Endothelial cell (in vitro differentiated cells): ENCODE measurements around the gene FMR1. TPM values are rescaled to one million over a fixed set of nuclear protein-coding genes. Genes with fewer than 3 reads are reported as not detected.

ENCODE experiments used
- DNase-seq: peaks from one replicate; pipeline ENCODE4 v3.0.0; 2021; ENCODE audit warnings: low spot score
- H3K27ac Mint-ChIP-seq: one replicate; pipeline ENCODE4 v1.8.0; 2021; ENCODE audit warnings: mixed read lengths, inconsistent platforms; ENCODE audit not compliant: unreplicated experiment
- H3K27me3 Mint-ChIP-seq: one replicate; pipeline ENCODE4 v1.8.0; 2021; ENCODE audit warnings: mild to moderate bottlenecking, moderate library complexity, mixed read lengths, inconsistent platforms; ENCODE audit not compliant: unreplicated experiment
- H3K36me3 Mint-ChIP-seq: one replicate; pipeline ENCODE4 v1.8.0; 2021; ENCODE audit warnings: mild to moderate bottlenecking, low read depth, mixed read lengths, inconsistent platforms; ENCODE audit not compliant: unreplicated experiment
- H3K4me1 Mint-ChIP-seq: one replicate; pipeline ENCODE4 v1.8.0; 2021; ENCODE audit warnings: mild to moderate bottlenecking, mixed read lengths, inconsistent platforms; ENCODE audit not compliant: unreplicated experiment
- H3K4me3 Mint-ChIP-seq: one replicate; pipeline ENCODE4 v1.8.0; 2021; ENCODE audit warnings: mild to moderate bottlenecking, mixed read lengths, inconsistent platforms; ENCODE audit not compliant: unreplicated experiment
- H3K9me3 Mint-ChIP-seq: one replicate; pipeline ENCODE4 v1.8.0; 2021; ENCODE audit warnings: mixed read lengths, inconsistent platforms; ENCODE audit not compliant: unreplicated experiment
- total RNA-seq: library from RNA; stranded (reverse); fragmentation: NEBNext Ultra II Directional; extraction: Animal tissue kit (Norgen Biotek cat#: 25700); gene quantifications from one replicate; pipeline ENCODE4 v1.2.1, GENCODE V29; 2021; ENCODE audit not compliant: unreplicated experiment
- TF ChIP-seq, protein P1 (sequence below): fragments of 200-600 bp; sonication (generic); IDR thresholded peaks from one replicate; pipeline ENCODE4 v1.5.0; 2021; ENCODE audit warnings: antibody characterized with exemption; ENCODE audit not compliant: unreplicated experiment

Gene FMR1
- total RNA-seq, 1 donor from 2014 or later: 67.2 TPM

DNA sequence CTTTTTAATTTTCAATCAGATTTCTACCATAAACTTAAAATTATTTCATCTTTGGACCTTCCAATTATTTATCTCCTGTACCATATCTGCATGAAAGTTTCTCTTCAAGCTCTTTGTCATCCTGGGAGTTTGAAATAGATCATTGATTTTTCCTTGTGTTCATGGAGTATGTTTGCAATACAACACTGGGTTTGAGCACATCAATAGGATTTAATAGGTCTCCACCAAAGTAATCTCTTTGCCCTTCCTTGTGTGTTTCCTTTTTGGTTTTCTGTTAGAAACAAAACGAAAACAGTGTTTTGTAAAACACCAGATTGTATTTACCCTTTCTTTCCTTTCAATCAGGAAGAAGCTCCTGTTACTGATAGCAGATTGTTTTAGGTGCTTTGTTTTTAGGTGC lies 11.9 kb downstream of the FMR1 start:
- no peaks in the 10 kb centered on the region for H3K36me3 Mint-ChIP-seq
- no peak for DNase-seq
- no peaks in the 10 kb centered on the region for H3K9me3 Mint-ChIP-seq
- TF ChIP-seq, protein P1, sequence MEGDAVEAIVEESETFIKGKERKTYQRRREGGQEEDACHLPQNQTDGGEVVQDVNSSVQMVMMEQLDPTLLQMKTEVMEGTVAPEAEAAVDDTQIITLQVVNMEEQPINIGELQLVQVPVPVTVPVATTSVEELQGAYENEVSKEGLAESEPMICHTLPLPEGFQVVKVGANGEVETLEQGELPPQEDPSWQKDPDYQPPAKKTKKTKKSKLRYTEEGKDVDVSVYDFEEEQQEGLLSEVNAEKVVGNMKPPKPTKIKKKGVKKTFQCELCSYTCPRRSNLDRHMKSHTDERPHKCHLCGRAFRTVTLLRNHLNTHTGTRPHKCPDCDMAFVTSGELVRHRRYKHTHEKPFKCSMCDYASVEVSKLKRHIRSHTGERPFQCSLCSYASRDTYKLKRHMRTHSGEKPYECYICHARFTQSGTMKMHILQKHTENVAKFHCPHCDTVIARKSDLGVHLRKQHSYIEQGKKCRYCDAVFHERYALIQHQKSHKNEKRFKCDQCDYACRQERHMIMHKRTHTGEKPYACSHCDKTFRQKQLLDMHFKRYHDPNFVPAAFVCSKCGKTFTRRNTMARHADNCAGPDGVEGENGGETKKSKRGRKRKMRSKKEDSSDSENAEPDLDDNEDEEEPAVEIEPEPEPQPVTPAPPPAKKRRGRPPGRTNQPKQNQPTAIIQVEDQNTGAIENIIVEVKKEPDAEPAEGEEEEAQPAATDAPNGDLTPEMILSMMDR: no peak
- H3K4me3 Mint-ChIP-seq: no peak overlapping the region
- no peak overlapping the region for H3K27ac Mint-ChIP-seq
- H3K4me1 Mint-ChIP-seq: peaks cover 30% of the 10 kb centered on the region
- H3K27me3 Mint-ChIP-seq: no peaks in the 10 kb centered on the region

DNA sequence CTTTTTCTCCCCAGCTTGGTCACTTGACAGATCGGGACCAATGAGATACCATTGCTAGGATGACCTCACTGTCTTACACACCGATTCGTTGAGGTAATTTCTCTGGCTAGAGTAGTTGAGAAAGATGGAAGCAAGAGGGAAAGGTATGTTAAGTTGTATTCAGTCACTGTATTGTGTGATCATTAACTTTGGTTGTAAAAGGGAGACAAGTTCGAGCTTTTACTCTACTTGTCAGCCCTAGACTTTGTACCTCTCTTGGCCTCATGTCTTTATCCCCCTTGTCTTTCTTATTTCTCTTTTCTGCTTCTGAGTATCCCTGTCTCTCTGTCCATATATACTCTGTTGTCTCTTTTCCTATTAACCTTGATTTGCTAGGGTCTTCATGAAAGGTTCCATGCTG lies 15.5 kb downstream of the FMR1 start:
- TF ChIP-seq, protein P1: no peak
- Mint-ChIP-seq H3K4me3 (no peak overlapping the region), H3K27ac (no peak overlapping the region)

DNA sequence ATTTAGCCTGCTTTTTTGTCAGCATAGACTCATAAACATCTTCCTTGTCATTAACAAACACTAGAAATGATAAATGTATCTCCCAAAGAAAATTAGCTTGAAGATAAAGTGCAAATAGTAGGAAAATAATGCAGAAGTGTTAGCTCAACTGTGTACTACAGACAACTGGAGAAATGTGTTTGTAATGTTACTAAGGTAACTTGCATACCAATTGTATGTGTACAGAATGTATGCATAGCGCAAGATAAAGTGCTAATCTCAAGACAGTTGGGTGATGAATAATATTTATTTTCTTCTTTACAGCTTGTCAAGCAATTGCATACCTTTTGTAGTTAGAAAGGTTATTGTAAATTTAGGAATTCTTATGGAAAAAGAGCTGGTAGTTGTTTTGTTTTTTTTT lies 22.1 kb downstream of the FMR1 start:
- H3K4me1 Mint-ChIP-seq: no peaks in the 10 kb centered on the region
- peaks cover 7% of the 10 kb centered on the region for H3K36me3 Mint-ChIP-seq
- no peak overlapping the region for H3K4me3 Mint-ChIP-seq
- no peaks in the 10 kb centered on the region for H3K27me3 Mint-ChIP-seq
- no peaks in the 10 kb centered on the region for H3K9me3 Mint-ChIP-seq
- DNase-seq: no peak
- H3K27ac Mint-ChIP-seq: no peak overlapping the region
- TF ChIP-seq, protein P1: no peak

More for the DNA sequence above, 15.5 kb downstream of the FMR1 start:
- H3K27me3 Mint-ChIP-seq: no peaks in the 10 kb centered on the region
- H3K9me3 Mint-ChIP-seq: no peaks in the 10 kb centered on the region
- peaks cover 3% of the 10 kb centered on the region for H3K36me3 Mint-ChIP-seq
- H3K4me1 Mint-ChIP-seq: peaks cover 17% of the 10 kb centered on the region
- no peak for DNase-seq

DNA sequence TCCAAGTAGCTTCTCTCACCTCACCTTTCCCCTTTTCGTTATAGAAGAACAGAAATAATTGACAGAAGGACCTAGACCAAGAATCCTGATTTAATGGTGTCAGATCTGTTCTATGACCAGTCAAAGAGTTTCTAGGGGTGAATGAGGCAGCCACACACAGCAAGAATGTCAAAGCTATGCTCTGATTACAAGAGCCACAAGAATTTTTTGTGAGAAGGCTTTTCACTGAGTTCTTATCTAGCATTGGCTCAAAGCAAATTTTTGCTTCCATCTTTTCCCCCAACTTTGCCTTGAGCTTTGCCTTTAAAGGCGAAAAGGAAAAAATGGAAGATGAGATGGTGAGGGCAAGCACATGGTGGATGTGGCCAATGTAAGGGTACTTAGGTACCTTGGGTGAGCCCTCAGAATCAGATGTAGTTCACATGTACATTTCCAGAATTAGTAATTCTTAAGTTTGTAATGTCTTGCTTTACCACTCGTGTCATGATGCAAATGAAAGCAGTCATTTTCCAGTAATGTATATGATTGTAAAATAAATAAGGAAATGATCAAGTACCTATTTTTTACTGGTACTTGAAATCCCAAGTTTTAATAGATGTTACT lies 23.5 kb downstream of the FMR1 start:
- Mint-ChIP-seq H3K27ac (no peak overlapping the region), H3K36me3 (peaks cover 7% of the 10 kb centered on the region), H3K4me3 (no peak overlapping the region), H3K4me1 (no peaks in the 10 kb centered on the region), H3K27me3 (no peaks in the 10 kb centered on the region), H3K9me3 (no peaks in the 10 kb centered on the region)
- TF ChIP-seq, protein P1: no peak
- no peak for DNase-seq

DNA sequence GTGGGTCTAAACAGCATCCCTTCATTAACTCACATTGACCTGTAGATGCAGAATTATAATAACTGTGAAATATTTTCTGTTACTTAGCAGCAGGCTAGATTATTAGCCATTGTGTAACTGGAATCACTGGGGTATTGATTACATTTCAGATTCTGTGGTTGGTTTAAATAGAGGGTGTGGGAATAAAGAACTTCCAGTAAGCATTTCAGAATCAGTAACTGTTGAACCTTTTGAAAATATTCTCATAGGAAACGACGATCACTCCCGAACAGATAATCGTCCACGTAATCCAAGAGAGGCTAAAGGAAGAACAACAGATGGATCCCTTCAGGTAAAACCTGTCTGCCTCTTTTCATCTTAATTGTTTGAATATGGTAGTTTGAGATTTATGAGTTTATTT lies 33.6 kb downstream of the FMR1 start:
- no peaks in the 10 kb centered on the region for H3K9me3 Mint-ChIP-seq

More for the DNA sequence above, 33.6 kb downstream of the FMR1 start:
- peaks cover 5% of the 10 kb centered on the region for H3K36me3 Mint-ChIP-seq
- H3K27ac Mint-ChIP-seq: no peak overlapping the region
- H3K4me3 Mint-ChIP-seq: no peak overlapping the region
- DNase-seq: no peak
- no peaks in the 10 kb centered on the region for H3K4me1 Mint-ChIP-seq
- TF ChIP-seq, protein P1: no peak
- peaks cover 2% of the 10 kb centered on the region for H3K27me3 Mint-ChIP-seq
